ENCODE results near the gene RBFOX2.

DNA sequence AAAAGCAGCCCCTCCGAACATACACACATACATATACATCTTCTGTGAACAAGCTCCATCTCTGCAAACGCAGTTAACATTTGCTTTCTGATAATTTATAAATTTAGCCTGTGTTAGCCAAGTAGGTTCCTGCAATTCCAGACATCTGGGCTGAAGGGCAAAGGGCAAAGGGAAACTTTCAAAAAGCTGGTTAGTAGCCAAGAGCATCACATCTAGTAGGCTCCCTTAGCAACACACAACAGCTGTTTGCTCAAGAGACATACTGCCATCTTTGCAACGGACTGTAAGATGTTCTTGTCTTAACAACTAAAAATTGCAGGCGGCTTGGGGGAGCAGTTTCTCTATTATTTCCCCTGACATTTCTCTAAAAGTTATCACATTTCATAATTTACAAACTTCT lies 134.9 kb downstream of the RBFOX2 start:
- no peak for TF ChIP-seq POLR2AphosphoS5 (IDR thresholded peaks at IDR 0.05; ENCODE audit: insufficient read depth in 1 of 2, low read depth in 1 of 2)
- no peak for TF ChIP-seq CTCF (IDR thresholded peaks at IDR 0.05)
